ENCODE data around the gene SLC29A4. TPM values are rescaled to one million over a fixed set of nuclear protein-coding genes. Genes with fewer than 3 reads are reported as not detected.
"Not testable (repeated sequence)": the region's sequence is repeated elsewhere in the genome, so short reads cannot be mapped to it uniquely, and the experiment has no call there.

The SLC29A4 gene
- total RNA-seq, 1 donor from 2014 or later = 120 TPM

GRCh38 chr7:5303591-5304505 lies 21.1 kb downstream of the SLC29A4 start:
- peak overlapping the region; percentile 91 for H3K27ac Mint-ChIP-seq
- peaks cover 23% of the 10 kb centered on the region for H3K36me3 Mint-ChIP-seq (ENCODE audit: insufficient read depth)
- DNase-seq (ENCODE audit: low spot score, unreplicated experiment) = no peak
- no peaks in the 10 kb centered on the region for H3K27me3 Mint-ChIP-seq
- H3K4me3 Mint-ChIP-seq (ENCODE audit: low read depth) = no peak overlapping the region
- no peak for TF ChIP-seq CTCF (IDR thresholded peaks at IDR 0.05; ENCODE audit: unreplicated experiment)
- no peaks in the 10 kb centered on the region for H3K4me1 Mint-ChIP-seq (ENCODE audit: low read depth)
- H3K9me3 Mint-ChIP-seq (ENCODE audit: low read depth) = no peaks in the 10 kb centered on the region

DNA sequence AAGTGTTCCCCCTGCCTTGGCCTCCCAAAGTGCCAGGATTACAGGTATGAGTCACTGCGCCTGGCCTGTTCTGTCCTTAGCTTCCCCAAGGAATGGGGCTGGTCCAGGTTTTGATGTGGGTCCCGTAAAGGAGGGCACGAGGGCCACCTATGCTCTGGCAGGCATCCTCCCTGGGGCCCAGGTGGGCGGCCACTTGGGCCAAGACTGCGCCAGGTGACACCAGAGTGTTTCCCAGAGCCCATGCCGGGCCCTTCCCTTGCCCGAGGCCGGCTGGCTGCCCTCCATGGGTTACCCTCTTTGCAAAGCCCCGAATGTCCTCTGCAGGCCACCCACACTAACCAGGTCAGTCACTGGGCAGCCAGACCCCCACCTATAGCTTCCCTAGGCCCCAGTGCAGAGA lies 22.3 kb downstream of the SLC29A4 start:
- H3K27me3 Mint-ChIP-seq; H3K9me3 Mint-ChIP-seq (ENCODE audit: low read depth); DNase-seq (ENCODE audit: low spot score, unreplicated experiment); H3K4me1 Mint-ChIP-seq (ENCODE audit: low read depth); H3K4me3 Mint-ChIP-seq (ENCODE audit: low read depth): not testable (repeated sequence)
- Mint-ChIP-seq H3K36me3 (ENCODE audit: insufficient read depth) (peaks cover 23% of the 10 kb centered on the region), H3K27ac (peak overlapping the region; percentile 79)

DNA sequence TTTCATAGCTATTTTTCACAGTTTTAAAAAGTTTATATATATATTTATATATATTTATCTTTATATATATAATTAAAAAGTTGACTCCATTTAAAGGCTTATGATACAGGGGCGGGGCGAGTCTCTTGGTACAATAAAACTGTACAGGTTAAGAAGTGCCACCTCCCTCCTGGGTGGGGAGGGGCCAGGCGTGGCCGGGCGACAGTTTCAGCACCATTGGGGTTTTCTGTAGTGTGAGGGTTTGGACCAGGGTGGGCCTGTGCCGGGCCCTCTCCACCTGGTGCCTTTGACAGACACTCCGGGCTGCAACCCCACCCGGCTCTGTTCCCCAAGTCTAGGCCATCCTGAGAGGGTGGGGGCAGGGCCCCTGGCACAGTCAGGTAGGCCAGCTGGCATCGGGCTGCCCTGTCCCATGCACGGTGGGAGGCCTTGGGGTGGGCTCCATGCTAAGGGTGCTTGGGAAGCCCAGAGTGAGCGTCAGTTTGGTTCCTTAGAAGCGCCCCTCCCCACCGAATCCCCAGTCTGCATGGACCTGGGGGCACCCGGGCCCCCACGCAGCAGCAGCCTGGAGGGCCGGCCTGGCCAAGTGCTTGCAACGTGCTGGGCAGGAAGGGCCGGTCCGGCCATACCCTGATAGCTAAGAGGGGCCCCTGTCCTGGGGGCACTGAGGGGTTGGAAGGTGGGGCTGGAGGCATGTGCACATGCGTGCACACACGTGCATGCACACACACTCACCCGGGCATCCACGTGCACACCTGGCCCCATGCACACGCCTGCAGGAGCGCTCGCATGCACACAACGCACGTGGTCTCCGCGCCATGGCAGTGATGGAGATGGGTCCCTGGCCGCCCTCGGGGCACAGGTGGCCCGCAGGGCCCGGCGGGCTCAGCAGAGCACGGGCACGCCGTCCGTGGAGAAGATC lies 24.7 kb downstream of the SLC29A4 start:
- not testable (repeated sequence) for H3K4me3 Mint-ChIP-seq (ENCODE audit: low read depth); H3K9me3 Mint-ChIP-seq (ENCODE audit: low read depth); H3K4me1 Mint-ChIP-seq (ENCODE audit: low read depth); DNase-seq (ENCODE audit: low spot score, unreplicated experiment); H3K27ac Mint-ChIP-seq; H3K27me3 Mint-ChIP-seq
- peaks cover 18% of the 10 kb centered on the region for H3K36me3 Mint-ChIP-seq (ENCODE audit: insufficient read depth)

GRCh38 chr7:5309146-5309545 lies 26.4 kb downstream of the SLC29A4 start:
- Mint-ChIP-seq H3K4me1 (ENCODE audit: low read depth) (no peaks in the 10 kb centered on the region), H3K36me3 (ENCODE audit: insufficient read depth) (peaks cover 13% of the 10 kb centered on the region), H3K9me3 (ENCODE audit: low read depth) (no peaks in the 10 kb centered on the region), H3K27me3 (no peaks in the 10 kb centered on the region), H3K27ac (no peak overlapping the region), H3K4me3 (ENCODE audit: low read depth) (no peak overlapping the region)
- no peak for DNase-seq (ENCODE audit: low spot score, unreplicated experiment)
- TF ChIP-seq CTCF (IDR thresholded peaks at IDR 0.05; ENCODE audit: unreplicated experiment) = no peak

- H3K27ac Mint-ChIP-seq = peak overlapping the region; percentile 92
- no peaks in the 10 kb centered on the region for H3K4me1 Mint-ChIP-seq (ENCODE audit: low read depth)
- H3K27me3 Mint-ChIP-seq = no peaks in the 10 kb centered on the region
- no peak for DNase-seq (ENCODE audit: low spot score, unreplicated experiment)
- peaks cover 14% of the 10 kb centered on the region for H3K36me3 Mint-ChIP-seq (ENCODE audit: insufficient read depth)
- no peak for TF ChIP-seq CTCF (IDR thresholded peaks at IDR 0.05; ENCODE audit: unreplicated experiment)
- H3K4me3 Mint-ChIP-seq (ENCODE audit: low read depth) = no peak overlapping the region
- H3K9me3 Mint-ChIP-seq (ENCODE audit: low read depth) = no peaks in the 10 kb centered on the region
These were observed 28.2 kb downstream of the SLC29A4 start for GRCh38 chr7:5310822-5311405.

GRCh38 chr7:5312276-5313070 lies 29.7 kb downstream of the SLC29A4 start:
- H3K4me1 Mint-ChIP-seq (ENCODE audit: low read depth); H3K27me3 Mint-ChIP-seq; H3K9me3 Mint-ChIP-seq (ENCODE audit: low read depth); H3K4me3 Mint-ChIP-seq (ENCODE audit: low read depth); DNase-seq (ENCODE audit: low spot score, unreplicated experiment); H3K27ac Mint-ChIP-seq: not testable (repeated sequence)
- H3K36me3 Mint-ChIP-seq (ENCODE audit: insufficient read depth) = peaks cover 19% of the 10 kb centered on the region

DNA sequence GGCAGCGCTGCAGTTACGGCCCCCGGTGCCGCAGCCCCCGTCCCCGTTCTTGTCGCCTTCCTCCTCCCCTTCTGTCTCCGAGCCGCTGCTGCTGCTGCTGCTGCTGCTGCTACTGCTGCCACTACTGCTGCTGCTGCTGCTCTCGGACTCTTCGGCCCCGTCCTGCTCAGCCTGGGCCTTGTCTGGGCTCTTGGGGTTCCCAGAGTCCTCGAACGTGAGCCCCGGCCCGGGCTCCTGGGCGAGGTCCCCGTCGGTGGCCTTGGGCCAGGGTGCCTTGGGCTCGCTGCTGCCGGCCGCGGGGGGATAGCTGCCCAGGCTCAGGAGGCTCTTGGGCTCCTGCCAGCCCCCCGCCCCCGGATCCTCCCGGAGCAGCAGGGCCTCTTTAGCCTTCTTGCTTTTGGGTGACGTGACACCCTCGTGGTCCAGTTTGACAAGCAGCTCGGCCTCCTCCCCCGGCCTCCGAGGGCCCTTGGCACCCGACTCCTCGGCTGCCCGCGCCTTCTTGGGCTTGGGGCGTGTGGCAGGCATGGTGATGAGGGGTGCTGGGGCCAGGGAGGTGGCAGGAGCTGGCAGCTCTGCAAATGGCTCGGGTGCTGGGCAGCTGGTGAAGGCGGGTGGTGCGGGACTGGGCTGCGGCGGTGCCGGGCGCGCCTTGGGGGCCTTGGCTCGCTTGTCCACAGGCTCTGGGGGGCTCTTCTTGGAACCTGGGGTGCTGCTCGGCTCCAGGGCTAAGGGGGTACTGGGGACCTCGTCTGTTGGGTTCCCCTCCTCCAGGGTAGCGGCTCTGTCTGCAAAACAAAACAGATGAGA lies 30.5 kb downstream of the SLC29A4 start:
- H3K4me3 Mint-ChIP-seq (ENCODE audit: low read depth); DNase-seq (ENCODE audit: low spot score, unreplicated experiment); H3K27ac Mint-ChIP-seq; H3K4me1 Mint-ChIP-seq (ENCODE audit: low read depth); H3K9me3 Mint-ChIP-seq (ENCODE audit: low read depth); H3K27me3 Mint-ChIP-seq: not testable (repeated sequence)
- H3K36me3 Mint-ChIP-seq (ENCODE audit: insufficient read depth) = peaks cover 22% of the 10 kb centered on the region
